ENCODE results near the gene KCNK1.

KCNK1 gene

DNA sequence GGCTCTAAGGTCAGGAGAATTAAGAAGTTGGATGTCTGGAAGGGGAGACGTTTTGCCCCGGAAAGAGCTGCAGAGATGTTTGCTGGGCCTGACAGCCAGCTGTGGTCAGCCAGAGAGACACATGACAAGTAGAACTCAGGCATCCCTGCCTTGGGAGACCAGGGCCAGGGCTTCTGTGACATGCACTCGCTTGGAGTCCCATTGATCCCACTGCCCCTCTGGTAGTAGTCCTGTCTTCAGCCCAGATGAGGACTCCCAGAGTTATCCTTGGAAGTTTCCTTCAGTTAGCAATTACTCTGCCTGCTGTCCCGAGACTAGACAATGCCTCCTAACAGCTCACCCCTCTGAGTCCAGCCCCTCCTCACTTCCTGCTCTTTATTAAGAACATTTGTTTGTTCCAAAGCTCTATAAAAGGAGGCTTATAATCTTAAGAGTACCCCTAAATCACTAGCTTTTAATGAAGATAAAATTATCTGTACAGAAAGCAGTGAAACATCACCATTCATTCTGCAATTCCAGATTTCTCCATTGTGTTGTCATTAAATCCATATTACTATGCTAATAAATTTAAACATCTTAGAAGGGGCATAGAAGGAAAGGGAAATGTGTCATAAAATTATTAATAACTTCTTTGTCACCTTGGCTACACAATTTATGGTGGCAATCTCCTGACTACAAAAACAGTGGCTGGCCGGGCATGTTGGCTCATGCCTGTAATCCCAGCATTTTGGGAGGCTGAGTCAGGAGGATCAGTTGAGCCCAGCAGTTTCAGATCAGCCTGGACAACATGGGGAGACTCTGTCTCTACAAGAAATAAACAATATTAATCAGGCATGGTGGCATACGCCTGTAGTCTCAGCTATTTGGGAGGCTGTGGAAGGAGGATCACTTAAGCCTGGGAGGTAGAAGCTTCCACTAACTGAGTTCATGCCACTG, 94.2 kb downstream of the KCNK1 start:
- no peak for DNase-seq

GRCh38 chr1:233710031-233710430, 96.1 kb downstream of the KCNK1 start:
- DNase-seq, result no peak

DNA sequence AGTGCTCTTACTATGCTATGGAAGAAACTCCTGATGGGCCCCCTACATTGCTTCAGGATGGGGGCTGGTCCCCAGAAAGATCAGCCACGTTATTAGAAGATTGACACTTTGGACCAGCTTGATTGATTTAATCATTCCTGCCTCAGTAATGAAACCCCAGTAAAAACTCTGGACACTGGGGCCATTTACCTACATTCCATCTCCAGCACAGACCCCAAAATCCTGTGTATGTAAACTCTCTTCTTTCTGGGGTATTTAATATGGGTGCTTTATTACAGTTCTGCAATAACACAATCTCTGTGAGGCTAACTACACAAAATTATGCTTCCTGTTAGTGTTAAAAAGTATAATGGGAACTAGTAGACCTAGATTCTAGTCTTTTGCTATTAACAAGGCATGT, 96.6 kb downstream of the KCNK1 start:
- no peak for DNase-seq

GRCh38 chr1:233714631-233715217, 100.8 kb downstream of the KCNK1 start:
- DNase-seq, result no peak

GRCh38 chr1:233718057-233718456, 104.2 kb downstream of the KCNK1 start:
- DNase-seq, result peak; percentile 18

GRCh38 chr1:233719655-233720341, 105.9 kb downstream of the KCNK1 start:
- DNase-seq, result no peak

DNA sequence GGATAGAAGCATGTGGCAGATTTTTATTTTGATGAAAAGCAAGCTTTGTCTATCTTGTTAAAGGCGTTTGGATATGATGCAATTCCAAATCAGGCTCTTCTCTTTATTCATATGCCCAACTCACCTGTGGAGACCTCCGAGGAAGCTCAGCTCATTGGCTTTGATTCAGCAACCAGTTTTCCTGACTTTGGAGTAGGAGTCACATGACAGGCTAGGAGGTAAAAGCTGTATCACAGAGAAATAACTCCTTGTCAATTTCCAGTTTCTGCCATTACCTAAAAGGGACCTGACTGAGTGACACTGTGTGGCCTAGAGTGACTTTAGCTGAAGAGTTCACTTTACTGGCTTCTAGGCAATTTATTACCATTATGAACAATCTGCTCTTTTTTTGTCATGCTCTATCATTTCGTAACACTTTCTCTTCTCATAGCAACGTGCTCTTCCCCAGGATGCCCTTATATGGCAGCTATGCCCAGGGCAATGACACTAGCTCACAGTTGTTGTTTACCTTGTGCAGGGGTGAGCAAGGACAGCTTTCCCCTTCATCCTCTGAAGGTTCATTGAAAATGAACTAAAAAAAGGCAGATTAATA, 107.2 kb downstream of the KCNK1 start:
- DNase-seq, result peak; percentile 57
